Adrenal gland (tissue), 5 donors: ENCODE measurements around the gene CD53.

ENCODE experiments used
- CTCF ChIP-seq, 6 experiments: fragments of 450-650 bp in 4 of 6; fragments of 200-600 bp in 2 of 6; sonication (generic) in 1 of 6; IDR thresholded peaks; 1 replicate in 5 of 6; 2 replicates in 1 of 6; pipeline versions ENCODE4 v1.5.1 to v1.8.0; 2016 to 2021; ENCODE audit warnings: antibody characterized with exemption in 6 of 6, mild to moderate bottlenecking in 2 of 6, moderate library complexity in 1 of 6
- POLR2A ChIP-seq, 2 donors: fragments of 450-650 bp; IDR thresholded peaks; one replicate each; pipeline ENCODE4 v1.6.1; 2017; ENCODE audit warnings: antibody characterized with exemption in 2 of 2, mild to moderate bottlenecking in 2 of 2, moderate library complexity in 1 of 2
- donor health status: DM: no; HTN: no; CAD: no.

DNA sequence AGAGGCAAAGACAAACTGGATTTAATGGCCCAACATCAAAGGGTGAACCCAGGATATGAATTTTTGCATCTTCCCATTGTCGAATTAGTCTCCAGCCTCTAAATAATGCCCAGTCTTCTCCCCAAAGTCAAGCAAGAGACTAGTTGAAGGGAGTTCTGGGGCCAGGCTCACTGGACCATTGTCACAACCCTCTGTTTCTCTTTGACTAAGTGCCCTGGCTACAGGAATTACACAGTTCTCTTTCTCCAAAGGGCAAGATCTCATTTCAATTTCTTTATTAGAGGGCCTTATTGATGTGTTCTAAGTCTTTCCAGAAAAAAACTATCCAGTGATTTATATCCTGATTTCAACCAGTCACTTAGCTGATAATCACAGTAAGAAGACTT is 26.5 kb downstream of the CD53 start:
- TF ChIP-seq POLR2A (IDR thresholded peaks at IDR 0.05), result no peak
- no peak for TF ChIP-seq CTCF (IDR thresholded peaks at IDR 0.05)
